SU-DHL-6 (cell line): ENCODE results near the gene CEP63.

Source experiments
- H2AFZ ChIP-seq: fragments of 200-600 bp; sonication (generic); 2 replicates; pipeline ENCODE4 v1.6.1; 2014; ENCODE audit warnings: low read depth, mild to moderate bottlenecking, moderate library complexity, mixed read lengths, antibody characterized with exemption, low read length; ENCODE audit not compliant: severe bottlenecking
- H3F3A ChIP-seq: fragments of 200-600 bp; shearing (Covaris generic); 2 replicates; pipeline ENCODE4 v1.6.0; 2016; ENCODE audit warnings: antibody characterized with exemption, mild to moderate bottlenecking; ENCODE audit not compliant: insufficient read depth
- H3K27ac ChIP-seq: fragments of 200-600 bp; sonication (generic); 2 replicates; pipeline ENCODE4 v1.5.1; 2016; ENCODE audit warnings: low read depth, mild to moderate bottlenecking, low read length, moderate library complexity, mixed read lengths
- H3K27me3 ChIP-seq: fragments of 200-600 bp; sonication (generic), shearing (Covaris generic); 2 replicates; pipeline ENCODE4 v1.6.0; 2014; ENCODE audit warnings: mild to moderate bottlenecking, low read length
- H3K36me3 ChIP-seq: fragments of 200-600 bp; sonication (generic); 2 replicates; pipeline ENCODE4 v1.6.1; 2014; ENCODE audit warnings: mild to moderate bottlenecking, low read length, mixed read lengths
- H3K4me2 ChIP-seq: fragments of 300-600, 200-600 bp; shearing (Covaris generic), sonication (generic); 2 replicates; pipeline ENCODE4 v1.6.0; 2014; ENCODE audit warnings: low read length, low read depth, mild to moderate bottlenecking; ENCODE audit not compliant: poor library complexity, severe bottlenecking
- H3K4me3 ChIP-seq: fragments of 200-600 bp; sonication (generic); 2 replicates; pipeline ENCODE4 v1.5.1; 2014; ENCODE audit warnings: antibody characterized with exemption, low read length, mild to moderate bottlenecking, mixed read lengths; ENCODE audit not compliant: insufficient read depth, poor library complexity, severe bottlenecking
- H3K79me2 ChIP-seq: fragments of 200-600 bp; sonication (generic); 2 replicates; pipeline ENCODE4 v1.6.1; 2014; ENCODE audit warnings: mild to moderate bottlenecking, low read length, moderate library complexity; ENCODE audit not compliant: insufficient read depth
- H3K9ac ChIP-seq: fragments of 200-600 bp; sonication (generic); 2 replicates; pipeline ENCODE4 v1.7.0; 2014; ENCODE audit warnings: mild to moderate bottlenecking, low read length
- H3K9me2 ChIP-seq: fragments of 200-600 bp; sonication (generic); replicated peaks from 2 replicates; pipeline ENCODE4 v1.6.1; 2014; ENCODE audit warnings: low read length; ENCODE audit not compliant: insufficient read depth
- H3K9me3 ChIP-seq: fragments of 200-600 bp; sonication (generic); 2 replicates; pipeline ENCODE4 v1.6.1; 2014; ENCODE audit warnings: low read length, mixed read lengths; ENCODE audit not compliant: insufficient read depth
- H4K20me1 ChIP-seq: fragments of 200-600 bp; sonication (generic); 2 replicates; pipeline ENCODE4 v1.6.1; 2014; ENCODE audit warnings: low read depth, mild to moderate bottlenecking, antibody characterized with exemption, low read length, moderate library complexity, mixed read lengths
- EZH2phosphoT487 ChIP-seq: fragments of 200-600 bp; sonication (generic), shearing (Covaris generic); conservative IDR thresholded peaks from 2 replicates; pipeline ENCODE4 v1.6.1; 2018; ENCODE audit warnings: mild to moderate bottlenecking, antibody characterized with exemption, low read length, moderate library complexity, mixed read lengths
- TF ChIP-seq, protein P1 (sequence below): fragments of 200-600 bp; sonication (generic); IDR thresholded peaks from one replicate; pipeline ENCODE4 v1.5.1; 2017; ENCODE audit warnings: antibody characterized with exemption, mild to moderate bottlenecking, low read length, moderate library complexity; ENCODE audit not compliant: insufficient read depth, poor library complexity, severe bottlenecking

CEP63 gene

DNA sequence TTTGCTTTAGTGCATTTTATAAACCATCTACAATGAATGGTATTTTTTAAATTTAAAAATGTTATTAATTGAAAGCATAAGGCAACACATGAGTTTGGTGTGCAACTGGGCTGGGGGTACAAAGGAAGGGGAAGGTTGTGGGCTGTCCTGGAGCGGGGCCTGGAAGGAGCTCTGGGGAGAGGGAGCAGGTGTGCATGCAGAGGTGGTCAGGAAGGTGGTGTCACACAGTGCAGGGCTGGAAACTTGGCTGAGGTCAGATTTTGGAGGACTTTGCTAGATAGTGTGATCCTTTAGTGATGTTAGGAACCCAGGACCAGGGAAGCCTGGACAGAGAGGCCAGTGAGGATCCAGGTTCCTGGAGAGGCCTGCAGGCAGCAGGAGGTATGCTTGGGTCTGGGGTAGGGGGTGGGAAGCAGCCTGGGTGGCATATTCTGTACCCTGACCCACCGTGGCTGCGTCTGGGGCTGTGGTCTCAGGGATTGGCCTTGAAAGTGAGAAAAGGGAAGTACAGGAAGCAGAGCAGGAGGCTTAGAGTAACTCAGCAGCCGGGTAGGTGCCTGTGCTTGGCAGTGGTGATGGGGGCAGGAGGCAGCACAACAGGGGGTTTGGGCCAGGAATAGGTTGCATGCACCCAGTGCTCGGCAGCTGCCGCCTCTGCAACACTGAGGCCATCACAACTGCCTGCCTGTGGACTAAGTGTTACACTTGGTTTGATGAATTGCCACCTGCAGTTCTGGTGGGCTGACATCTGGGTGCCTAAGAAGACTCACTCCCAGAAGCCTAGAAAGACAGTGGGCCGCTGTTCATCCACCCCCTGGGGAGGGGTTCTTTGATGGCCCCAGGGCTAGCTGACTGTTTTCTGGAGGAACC lies 132.0 kb downstream of the CEP63 start:
- H3K36me3 ChIP-seq = no peaks in the 10 kb centered on the region
- no peak overlapping the region for H3K27ac ChIP-seq
- no peak overlapping the region for H3K4me3 ChIP-seq
- no peaks in the 10 kb centered on the region for H3K79me2 ChIP-seq
- no peak for TF ChIP-seq EZH2phosphoT487
- TF ChIP-seq, protein P1, sequence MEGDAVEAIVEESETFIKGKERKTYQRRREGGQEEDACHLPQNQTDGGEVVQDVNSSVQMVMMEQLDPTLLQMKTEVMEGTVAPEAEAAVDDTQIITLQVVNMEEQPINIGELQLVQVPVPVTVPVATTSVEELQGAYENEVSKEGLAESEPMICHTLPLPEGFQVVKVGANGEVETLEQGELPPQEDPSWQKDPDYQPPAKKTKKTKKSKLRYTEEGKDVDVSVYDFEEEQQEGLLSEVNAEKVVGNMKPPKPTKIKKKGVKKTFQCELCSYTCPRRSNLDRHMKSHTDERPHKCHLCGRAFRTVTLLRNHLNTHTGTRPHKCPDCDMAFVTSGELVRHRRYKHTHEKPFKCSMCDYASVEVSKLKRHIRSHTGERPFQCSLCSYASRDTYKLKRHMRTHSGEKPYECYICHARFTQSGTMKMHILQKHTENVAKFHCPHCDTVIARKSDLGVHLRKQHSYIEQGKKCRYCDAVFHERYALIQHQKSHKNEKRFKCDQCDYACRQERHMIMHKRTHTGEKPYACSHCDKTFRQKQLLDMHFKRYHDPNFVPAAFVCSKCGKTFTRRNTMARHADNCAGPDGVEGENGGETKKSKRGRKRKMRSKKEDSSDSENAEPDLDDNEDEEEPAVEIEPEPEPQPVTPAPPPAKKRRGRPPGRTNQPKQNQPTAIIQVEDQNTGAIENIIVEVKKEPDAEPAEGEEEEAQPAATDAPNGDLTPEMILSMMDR = no peak
- no peaks in the 10 kb centered on the region for H4K20me1 ChIP-seq
- H3K9ac ChIP-seq = no peak overlapping the region
- no peaks in the 10 kb centered on the region for H3K27me3 ChIP-seq
- no peaks in the 10 kb centered on the region for H3K9me2 ChIP-seq
- H3K9me3 ChIP-seq = no peaks in the 10 kb centered on the region
- H3K4me2 ChIP-seq = no peak overlapping the region
- no peaks in the 10 kb centered on the region for H3F3A ChIP-seq
- no peak overlapping the region for H2AFZ ChIP-seq

GRCh38 chr3:134618478-134619300 lies 132.8 kb downstream of the CEP63 start:
- Histone ChIP-seq H3K9me3 (no peaks in the 10 kb centered on the region), H4K20me1 (no peaks in the 10 kb centered on the region)

GRCh38 chr3:134619301-134619615 lies 133.4 kb downstream of the CEP63 start:
- H2AFZ ChIP-seq = no peak overlapping the region
- TF ChIP-seq EZH2phosphoT487 = no peak
- TF ChIP-seq, protein P1 = no peak
- no peaks in the 10 kb centered on the region for H3K27me3 ChIP-seq

More at GRCh38 chr3:134618478-134619300, 132.8 kb downstream of the CEP63 start:
- Histone ChIP-seq H3F3A (no peaks in the 10 kb centered on the region), H3K4me3 (no peak overlapping the region), H3K9ac (no peak overlapping the region), H3K27ac (no peak overlapping the region), H3K27me3 (no peaks in the 10 kb centered on the region), H3K79me2 (no peaks in the 10 kb centered on the region), H3K4me2 (no peak overlapping the region), H3K9me2 (no peaks in the 10 kb centered on the region), H2AFZ (no peak overlapping the region), H3K36me3 (no peaks in the 10 kb centered on the region)
- no peak for TF ChIP-seq EZH2phosphoT487
- TF ChIP-seq, protein P1 = no peak

More at GRCh38 chr3:134619301-134619615, 133.4 kb downstream of the CEP63 start:
- Histone ChIP-seq H3K79me2 (no peaks in the 10 kb centered on the region), H3K9me3 (no peaks in the 10 kb centered on the region), H3K9ac (no peak overlapping the region), H3K4me3 (no peak overlapping the region), H4K20me1 (no peaks in the 10 kb centered on the region), H3K9me2 (no peaks in the 10 kb centered on the region), H3K4me2 (no peak overlapping the region), H3K36me3 (no peaks in the 10 kb centered on the region), H3F3A (no peaks in the 10 kb centered on the region), H3K27ac (no peak overlapping the region)
